ENCODE results near the gene TELO2.

Gene TELO2

DNA sequence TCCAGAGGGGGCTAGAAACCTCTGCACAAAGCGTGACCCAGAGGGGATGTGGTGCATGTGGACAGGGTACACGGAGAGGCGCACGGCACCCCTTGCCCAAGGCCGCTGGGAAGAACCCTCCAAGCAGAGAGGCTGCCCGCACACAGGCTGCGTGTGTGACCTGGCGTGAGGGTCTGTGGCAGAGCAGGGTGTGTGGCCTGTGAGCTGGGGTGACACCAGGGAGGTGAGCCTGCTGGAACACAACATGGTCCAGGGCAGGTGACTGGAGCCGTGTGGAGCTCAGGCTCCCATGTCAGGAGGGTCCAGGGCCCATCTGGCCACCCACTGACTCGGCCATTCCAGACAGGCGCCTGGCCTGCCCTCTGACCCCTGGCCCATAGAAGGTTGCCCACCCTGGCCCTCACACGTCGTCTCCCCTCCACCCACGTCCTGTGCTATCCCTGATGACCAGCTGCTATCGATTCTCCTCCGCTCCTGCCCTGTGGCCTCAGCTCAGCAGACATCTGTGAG is 25.5 kb downstream of the TELO2 start:
- no peak for DNase-seq (ENCODE audit: low read depth in 2 of 2)

DNA sequence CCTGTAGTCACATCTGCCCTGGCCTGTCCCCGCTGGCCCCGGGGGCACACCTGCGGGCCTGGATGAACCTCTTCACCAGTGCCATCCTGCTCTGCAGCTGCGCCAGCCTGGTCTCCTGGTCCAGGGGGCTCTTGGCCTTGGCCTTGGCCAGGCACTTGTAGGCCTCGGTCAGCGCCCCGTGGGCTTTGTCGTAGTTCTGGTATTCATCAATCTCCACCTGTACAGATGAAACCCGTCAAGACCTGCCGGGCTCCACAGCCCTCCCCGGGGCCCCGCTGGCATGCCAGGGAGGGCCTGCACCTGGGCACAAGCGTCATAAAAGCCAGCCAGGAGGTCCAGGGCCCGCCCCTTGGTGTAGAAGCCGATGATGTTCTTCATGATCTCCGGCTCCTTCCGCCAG is 26.7 kb downstream of the TELO2 start:
- DNase-seq (ENCODE audit: low read depth in 2 of 2), result no peak

DNA sequence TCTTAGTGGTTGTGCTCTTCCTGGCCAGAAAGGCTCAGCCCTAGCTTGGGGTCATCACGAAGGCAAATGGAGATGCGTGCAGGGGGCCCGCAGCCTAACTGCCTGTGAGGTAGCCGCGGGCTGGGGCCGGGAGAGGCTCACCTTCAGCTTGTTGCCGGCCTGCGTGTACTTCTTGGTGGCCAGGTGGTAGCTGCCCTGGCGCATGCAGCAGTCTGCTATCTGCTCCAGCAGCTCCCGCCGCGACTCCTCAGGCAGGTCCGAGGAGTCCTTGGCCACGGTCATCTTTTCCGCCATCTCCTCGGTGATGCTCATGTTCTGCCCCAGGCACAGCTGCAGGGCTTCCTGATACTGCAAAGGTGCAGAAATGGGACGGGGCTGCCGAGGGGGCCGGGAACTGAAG is 27.3 kb downstream of the TELO2 start:
- DNase-seq (ENCODE audit: low read depth in 2 of 2), result no peak

DNA sequence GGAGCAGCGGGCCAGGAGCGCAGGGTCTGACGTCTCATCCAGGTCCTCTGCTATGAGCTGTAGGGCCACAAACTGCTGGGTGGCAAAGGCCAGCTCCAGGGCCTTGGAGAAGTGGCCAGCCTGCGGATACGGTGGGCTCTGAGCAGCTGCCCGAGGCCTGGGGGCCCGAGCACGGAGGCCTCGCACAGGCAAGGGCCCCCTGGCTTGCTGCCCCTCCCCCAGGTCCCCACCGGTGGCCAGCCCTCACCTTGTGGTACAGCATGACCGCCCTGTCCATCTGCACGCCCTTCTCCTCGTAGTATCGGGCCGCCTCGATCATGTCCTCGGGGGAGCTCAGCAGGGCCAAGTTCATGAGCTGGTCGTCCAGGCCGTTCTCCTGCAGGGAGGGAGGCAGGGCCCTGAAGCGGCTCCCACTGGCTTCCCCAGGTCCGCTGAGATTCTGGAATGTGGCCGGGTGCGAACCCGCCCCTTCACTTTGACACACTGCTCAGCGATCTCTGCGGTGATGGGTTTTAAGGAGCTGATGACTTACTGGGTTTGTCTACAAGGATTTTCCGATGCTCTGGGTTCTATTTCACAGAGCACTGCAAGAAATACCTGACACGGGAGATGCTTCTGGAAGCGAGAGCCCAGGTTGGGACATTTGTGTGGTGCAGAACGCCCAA is 30.6 kb downstream of the TELO2 start:
- no peak for DNase-seq (ENCODE audit: low read depth in 2 of 2)

DNA sequence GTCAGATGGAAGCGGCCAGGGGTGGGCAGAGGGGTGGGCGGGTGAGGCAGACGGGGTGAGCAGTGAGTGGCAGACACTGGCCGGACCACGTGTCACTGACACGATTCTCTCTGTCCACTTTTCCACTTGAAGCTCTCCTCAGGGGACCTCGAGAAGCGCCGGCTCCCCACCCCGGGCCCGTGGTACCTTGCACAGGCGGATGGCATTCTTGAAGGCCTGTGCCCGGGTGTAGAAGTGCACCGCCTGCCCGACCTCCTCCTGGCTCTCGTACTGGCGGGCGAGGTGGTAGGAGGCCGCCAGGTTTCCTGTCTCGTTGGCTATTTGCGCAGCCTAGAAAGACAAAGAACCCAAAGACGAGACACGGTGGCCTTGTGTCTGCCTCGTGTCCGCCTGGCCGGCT is 31.2 kb downstream of the TELO2 start:
- no peak for DNase-seq (ENCODE audit: low read depth in 2 of 2)

DNA sequence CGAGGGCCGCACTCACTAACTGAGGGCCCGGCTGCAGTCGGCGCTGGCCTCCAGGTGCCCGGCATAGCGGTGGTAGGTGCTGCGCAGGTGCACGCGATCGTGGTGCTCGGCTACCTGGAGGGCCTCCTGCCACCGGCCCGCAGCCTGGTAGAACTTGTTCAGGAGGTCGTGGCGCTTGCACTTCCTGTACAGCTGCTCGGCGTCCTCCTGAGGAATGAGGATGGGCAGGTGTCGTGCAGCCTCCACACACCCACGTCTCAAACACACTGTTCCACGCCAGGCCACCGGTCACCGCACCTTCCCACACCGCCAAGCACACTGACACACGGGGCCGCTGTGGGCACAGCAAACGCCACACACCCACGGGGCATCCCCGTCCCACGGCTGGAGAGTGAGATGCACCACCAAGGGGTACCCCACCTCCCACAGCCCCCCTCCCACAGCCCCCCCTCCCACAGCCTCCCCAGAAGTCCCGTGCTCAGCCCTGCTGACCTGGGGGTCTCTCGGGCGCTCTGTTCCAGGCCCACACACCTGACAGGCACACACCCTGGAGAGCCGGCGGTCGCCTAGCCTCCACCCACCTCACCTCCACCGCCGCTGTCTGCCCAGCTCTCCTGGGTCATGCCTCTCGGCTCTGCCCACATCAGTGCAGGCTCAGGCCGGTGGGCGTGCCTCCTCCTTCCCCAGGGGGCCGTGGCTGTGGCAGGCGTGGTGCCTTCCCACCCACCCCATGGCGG is 32.9 kb downstream of the TELO2 start:
- DNase-seq (ENCODE audit: low read depth in 2 of 2), result no peak

DNA sequence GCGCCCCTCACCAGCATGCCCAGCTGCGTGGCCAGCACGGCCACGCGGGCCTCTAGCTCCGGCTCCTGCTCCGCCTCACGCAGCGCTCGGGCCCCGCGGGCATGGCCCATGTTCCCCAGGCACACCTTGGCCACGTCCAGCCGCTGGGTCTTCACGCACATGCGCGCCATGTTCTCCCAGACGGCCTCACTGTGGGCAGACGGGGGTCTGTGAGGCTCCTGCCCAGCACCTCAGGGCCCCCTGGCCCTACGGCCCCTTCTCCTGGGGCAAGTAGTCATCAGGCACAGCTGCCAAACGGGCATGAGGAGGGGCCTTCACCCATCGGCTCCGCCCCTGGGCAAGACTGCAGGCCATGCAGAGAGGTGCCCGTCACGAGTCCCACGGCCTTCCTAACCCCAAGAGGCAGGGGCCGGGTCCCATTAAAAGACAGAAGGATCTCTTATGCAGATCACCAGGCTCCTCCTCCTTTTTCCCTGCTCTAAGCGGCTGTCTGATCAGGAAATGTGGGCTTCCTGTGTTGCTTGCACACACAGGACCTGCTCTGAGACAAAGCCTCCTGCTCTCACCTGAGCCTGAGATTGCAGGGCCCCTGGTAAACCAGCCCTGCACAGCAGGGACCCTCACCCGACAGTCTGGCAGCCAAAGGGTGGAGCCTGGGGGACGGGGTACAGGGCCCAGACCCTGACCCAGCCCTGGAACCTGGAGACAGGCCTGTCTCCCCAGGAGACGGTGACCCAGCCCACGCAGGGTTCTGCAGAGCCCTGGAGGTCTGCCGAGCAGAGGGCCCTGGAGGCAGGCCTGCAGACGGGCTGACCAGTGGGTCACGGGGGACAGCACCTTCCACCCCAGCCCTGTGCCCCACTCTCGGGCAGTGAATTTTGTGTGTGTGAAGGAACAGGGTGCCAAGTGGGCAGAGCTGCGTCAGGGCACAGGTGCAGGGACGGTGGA is 33.7 kb downstream of the TELO2 start:
- DNase-seq (ENCODE audit: low read depth in 2 of 2), result no peak

DNA sequence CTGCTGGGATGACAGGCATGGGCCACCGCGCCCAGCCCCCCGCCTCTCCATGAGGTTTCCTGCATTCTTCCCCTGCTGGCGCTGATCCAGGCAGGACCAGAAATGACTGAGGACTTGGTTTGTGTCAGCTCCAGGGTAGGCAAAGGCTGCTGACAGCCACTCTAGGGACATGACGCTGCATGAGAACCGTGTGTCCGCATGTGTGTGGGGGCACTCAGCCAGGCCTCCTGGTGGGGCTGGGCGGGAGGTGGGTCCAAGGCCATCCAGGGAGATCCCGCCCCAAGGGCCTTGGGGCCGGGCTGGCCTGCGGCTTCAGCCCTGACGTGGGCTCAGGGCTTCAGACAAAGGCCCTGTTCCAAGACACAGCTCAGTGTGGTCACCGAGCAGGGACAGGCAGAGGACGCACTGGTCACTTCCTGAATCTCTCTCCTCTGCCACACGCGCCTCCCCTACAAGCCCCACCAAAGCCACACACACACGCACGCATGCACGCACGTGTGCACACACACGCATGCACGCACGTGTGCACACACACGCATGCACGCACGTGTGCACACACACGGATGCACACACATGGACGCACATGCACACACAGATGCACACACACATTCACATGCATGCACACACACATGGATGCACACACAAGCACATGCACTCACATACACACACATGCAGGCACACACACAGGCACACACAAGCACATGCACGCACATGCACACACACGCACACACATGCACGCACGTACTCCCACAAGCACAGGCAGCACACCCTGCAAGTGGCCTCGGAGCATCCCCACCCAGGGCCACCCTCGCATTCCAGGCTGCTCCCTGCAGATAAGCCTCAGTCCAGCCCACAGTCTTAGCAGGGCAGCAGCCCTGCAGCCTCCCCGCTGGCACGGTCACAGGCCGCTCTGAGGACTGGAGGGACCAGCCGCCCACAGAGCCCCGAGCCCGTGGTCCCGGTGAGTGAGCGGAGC is 35.0 kb downstream of the TELO2 start:
- no peak for DNase-seq (ENCODE audit: low read depth in 2 of 2)

DNA sequence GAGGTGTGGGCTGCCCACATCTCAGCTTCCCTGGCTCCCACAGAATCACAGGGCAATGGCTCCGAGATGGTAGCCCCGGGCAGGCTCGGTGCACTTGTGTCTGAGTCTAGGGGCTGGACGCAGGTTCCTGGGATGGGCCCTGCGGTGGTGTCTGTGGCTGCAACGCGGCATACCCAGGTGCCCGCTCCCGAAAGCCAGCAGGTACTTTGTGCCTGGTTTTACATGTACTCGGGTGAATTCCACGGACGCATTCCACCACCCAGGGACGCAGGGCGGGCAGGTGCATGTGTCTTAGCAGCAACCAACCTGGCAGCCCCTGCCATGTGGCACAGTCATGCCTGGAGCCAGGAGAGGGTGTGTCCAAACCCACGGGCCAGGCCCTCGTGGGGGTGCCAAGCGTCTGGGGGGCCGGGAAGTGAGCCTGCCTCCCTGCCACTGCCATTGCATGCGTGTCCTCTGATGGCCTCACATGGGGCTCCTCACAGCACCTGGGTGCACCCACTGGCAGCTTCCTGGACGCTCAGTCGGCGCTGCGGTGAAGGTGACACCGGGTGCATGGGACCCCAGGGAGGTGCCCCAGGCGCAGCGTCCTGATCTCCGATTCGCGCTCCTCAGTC is 35.9 kb downstream of the TELO2 start:
- no peak for DNase-seq (ENCODE audit: low read depth in 2 of 2)

DNA sequence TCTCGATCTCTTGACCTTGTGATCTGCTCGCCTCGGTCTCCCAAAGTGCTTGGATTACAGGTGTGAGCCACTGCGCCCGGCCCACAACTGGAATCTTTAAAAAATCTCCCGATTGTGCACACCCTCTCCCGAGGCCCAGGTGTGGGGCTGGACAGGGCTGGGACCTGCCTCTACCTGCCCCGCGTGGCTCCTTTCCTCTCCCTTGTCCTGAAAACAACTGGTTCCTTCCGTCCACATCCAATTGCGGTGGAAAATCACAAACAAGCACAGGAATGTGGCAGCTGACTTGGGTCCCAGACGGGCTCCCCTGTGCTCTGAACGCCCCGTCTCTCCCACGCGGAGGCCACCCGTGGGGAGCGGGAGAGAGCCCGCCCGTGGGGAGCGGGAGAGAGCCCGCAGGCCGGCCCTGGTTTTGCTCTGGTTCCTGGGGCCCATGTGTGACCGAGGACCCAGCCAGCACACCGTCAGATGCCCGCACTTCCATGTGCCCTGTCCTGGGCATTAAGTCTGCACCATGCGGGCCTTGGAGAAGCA is 37.3 kb downstream of the TELO2 start:
- DNase-seq (ENCODE audit: low read depth in 2 of 2), result no peak

DNA sequence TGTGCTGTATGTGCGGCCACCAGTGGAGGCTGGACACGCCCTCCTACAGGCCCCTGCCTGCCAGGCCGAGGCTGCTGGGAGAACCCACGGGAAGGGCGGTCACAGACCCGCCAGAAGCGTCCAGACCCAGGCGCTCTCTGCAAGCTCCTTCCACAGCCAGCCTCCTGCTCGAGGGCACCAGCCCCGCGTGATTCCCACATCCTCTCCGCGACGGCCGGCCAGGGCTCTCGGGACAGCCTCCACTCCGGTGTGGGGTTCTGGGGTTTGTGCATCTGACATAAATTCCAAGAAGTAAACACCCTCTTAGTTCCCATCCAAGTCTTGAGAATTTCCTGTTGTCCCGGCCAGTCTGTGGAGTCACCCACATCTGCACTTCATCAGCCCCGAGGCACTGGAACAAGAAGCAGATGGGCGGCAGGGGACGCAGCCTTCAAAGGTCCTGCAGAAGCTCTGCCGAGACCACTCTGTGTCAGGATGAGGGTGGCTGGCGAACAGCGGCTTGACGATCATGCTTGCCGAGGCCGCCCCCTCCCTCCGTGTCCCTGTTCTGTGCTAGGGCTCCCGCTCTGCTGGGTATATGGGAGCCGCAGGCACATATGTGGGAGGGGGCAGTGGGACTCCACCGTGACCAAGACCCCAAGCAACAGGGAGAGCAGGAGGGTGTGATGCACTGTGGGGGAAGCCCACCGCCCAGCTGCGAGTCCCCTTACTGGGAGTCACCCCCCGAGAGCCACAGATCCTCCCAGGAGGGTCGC is 37.9 kb downstream of the TELO2 start:
- DNase-seq (ENCODE audit: low read depth in 2 of 2), result no peak

DNA sequence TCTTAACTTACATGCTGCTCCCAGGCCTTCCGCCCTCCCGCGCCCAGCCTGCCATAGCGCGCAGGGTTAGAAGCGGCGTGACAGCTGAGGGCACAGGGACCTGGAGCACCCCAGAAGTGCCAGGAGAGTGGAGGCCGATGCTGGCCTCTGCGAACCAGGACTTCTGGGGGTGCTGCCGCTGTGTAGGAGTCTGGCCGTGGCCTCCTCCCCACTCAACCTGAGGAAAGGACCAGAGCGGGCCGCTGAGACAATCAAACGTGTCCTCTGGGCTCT is 38.4 kb downstream of the TELO2 start:
- DNase-seq (ENCODE audit: low read depth in 2 of 2), result no peak

DNA sequence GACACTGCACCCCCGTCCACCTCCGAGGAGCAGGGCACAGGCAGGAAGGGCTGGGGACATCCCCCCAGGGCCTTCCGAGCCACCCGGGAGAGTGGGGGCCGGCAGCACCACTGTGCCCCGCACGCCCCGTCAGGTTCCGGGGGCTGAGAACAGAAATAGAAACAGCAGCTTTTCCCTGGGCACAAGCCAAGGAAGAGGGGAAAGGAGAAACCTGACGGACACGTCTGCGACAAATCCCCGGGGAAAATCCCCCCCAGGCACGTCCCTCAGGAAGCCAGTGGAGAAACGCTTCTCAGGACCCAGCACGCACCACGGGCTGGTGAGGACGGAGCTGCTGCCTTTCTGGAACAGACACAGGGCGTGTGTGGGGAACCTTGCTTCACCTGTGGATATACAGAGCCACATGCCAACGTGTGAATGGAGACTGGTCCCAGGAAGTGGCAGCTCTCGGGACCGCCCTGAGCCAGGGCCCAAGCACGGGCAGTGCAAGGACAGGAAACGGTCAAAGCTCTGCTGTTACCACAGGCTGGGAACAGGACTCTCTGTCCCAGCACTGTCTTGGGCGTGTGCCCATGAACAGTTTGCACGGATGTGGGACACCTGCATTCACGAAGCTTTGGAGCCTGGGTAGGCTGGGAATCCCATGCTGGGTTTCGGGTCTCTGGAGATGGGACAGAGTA is 39.1 kb downstream of the TELO2 start:
- no peak for DNase-seq (ENCODE audit: low read depth in 2 of 2)

DNA sequence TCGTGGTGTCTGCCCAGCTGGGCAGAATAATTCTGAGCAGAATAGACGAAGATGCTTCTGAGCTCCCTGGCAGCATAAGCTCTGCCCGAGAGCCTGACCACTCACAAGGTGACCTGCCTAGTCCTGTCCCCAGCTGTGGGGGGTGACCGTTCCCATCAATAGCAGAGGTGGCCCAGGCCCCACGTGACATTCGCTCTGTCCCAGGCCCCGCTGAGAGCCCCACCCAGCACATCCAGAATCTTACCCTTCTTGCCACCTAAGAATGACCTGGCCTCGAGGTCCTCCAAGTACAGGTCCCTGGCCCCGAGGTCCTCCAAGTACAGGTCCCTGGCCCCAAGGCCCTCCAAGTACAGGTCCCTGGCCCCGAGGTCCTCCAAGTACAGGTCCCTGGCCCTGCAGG is 39.6 kb downstream of the TELO2 start:
- DNase-seq (ENCODE audit: low read depth in 2 of 2), result no peak

DNA sequence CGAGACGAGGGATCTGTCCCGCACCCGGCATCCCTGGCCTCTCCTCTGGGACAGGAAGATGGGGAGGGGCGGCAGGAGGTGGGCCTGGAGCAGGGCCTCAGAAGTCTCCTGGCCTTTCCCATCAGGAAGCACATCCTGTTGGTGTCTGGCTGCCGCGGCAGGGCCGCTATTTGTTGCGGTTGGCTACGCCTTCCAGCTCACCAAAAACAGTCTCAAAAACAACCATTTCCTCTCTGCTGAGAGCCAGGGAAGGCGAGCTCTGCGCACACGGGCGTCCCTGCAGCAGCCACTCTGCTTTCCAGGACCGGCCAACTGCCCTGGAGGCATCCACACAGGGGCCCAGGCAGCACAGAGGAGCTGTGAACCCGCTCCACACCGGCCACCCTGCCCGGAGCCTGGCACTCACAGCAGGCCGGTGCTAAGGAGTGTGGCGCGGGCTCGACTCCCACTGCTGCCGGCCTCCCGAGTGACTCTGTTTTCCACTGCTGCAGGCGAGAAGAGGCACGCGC is 40.3 kb downstream of the TELO2 start, which contains the start of gene TMEM204:
Gene TMEM204 (plus strand): TSS at position 224 of the 509 bp plus-strand sequence. CDS start 610 bp downstream, outside the sequence.
- no peak for DNase-seq (ENCODE audit: low read depth in 2 of 2)

DNA sequence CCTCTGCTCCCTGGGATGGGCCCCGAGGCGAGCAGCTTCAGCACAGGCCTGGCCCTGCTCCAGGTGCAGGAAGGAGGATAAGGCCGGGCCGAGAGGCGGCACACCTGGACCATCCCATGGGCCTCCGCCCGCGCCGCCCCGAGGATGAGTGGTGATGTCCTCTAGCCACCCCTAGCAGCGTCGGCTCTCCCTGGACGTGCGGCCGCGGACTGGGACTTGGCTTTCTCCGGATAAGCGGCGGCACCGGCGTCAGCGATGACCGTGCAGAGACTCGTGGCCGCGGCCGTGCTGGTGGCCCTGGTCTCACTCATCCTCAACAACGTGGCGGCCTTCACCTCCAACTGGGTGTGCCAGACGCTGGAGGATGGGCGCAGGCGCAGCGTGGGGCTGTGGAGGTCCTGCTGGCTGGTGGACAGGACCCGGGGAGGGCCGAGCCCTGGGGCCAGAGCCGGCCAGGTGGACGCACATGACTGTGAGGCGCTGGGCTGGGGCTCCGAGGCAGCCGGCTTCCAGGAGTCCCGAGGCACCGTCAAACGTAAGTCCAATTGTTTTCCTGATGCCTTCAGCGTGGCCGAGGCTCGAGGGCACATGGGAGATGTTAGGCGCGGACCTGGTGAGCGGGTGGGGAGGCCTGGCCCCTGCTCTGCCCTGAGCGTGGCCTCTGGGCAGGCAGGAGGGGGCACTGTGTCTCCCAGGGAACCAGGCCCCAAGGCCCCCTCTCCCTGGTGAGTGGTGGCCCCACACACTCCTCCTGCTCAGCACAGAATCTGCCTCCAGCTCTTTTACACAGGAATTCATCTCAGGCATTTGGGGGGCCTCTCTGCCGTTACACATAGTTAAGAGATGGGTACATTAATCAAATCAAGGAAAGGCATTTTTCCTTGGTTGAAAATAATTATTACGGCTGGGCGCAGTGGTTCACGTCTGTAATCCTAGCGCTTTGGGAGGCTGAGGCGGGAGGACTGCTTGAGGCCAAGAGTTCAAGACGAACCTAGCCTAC is 41.2 kb downstream of the TELO2 start:
- DNase-seq (ENCODE audit: low read depth in 2 of 2), result no peak

DNA sequence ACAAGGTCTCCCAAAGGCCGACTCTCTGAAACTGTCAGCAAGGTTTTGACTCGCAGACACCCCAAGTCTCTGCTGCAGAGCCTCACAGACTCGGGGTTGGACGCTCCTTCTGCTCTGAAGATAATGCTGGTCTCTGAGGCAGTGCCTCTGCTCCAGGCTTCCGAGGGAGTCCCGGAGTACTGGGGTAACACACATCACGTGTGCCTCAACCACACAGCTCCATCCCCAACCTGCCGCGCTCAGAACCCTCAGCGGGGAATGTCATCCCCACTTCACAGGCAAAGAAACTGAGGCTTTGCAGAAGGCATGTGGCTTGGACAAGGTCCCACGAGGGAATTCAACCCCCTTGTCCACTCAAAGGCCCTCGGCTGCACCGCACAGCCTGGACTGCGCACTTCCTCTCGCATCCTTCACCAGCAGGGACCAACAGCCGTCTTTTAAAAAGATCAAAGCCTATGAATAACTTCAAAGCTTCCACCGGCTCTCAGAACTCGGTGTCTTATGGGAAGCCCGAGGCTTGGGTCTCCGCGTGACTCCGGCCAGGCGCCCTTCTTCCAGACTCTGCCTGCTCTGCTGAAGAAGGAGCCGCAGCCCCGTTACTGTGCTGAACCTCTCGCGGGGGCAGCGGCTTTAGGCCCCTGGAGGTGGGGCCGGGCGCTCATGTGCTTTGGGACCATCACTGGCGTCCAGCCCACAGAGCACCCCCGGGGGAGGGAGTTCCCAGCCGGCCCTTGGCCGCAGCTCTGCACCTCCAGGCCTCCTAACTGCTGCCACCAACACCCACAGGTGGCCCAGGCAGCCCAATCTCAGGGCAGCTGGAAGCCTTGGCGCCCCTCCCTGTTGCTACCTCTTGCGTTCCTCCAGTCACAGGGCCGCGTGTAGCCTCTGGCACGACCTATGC is 42.5 kb downstream of the TELO2 start:
- no peak for DNase-seq (ENCODE audit: low read depth in 2 of 2)

All from stimulated activated CD8-positive, alpha-beta memory T cell treated with anti-CD3 and anti-CD28 coated beads, Interleukin-7, amount 100 ng/mL, for 4 hours (primary cell).